GM13976 (cell line): ENCODE measurements around the gene DHRS1.

ENCODE experiments used
- DNase-seq: peaks from one replicate; pipeline ENCODE4 v3.0.0; 2012; ENCODE audit warnings: low spot score
- CTCF ChIP-seq: IDR thresholded peaks from 2 replicates; pipeline ENCODE4 v1.5.1; 2012; ENCODE audit warnings: borderline replicate concordance, mild to moderate bottlenecking; ENCODE audit not compliant: insufficient read depth; ENCODE audit errors: extremely low read depth, missing control alignments, control extremely low read depth
- in situ Hi-C: fragments of 300-500 bp; cut with MboI; formaldehyde crosslinking; loops from one replicate; pipeline ENCODE4 v1.12.0; 2022; ENCODE audit warnings: low sequenced_read_pairs, mixed read lengths, inconsistent platforms; ENCODE audit not compliant: unreplicated experiment

DHRS1 gene

GRCh38 chr14:24299255-24300191 is at the start of gene DHRS1, which contains the start of gene NOP9:
TSS of gene DHRS1 (minus strand) at chr14:24299780. CDS start at chr14:24299106, 674 bp downstream.
TSS of gene NOP9 (plus strand) at chr14:24299850. CDS start at chr14:24299955, 105 bp downstream.
- in situ Hi-C loops = no loop called here
- TF ChIP-seq CTCF = no peak
- DNase-seq = peak; percentile 98

- DNase-seq = no peak
- TF ChIP-seq CTCF = no peak
- in situ Hi-C loops = loop anchor here (25.0 kb wide), 1 partner anchor 339 kb away; no protein-coding TSS in a partner anchor
Observed at GRCh38 chr14:24348186-24348585, 48.6 kb upstream of the DHRS1 start.

- TF ChIP-seq CTCF = no peak
Observed at GRCh38 chr14:24347134-24347533, 47.6 kb upstream of the DHRS1 start.

GRCh38 chr14:24343795-24344660 is 44.4 kb upstream of the DHRS1 start:
- no peak for DNase-seq
- in situ Hi-C loops = loop anchor here (25.0 kb wide), 1 partner anchor 343 kb away; no protein-coding TSS in a partner anchor
- no peak for TF ChIP-seq CTCF

More at GRCh38 chr14:24347134-24347533, 47.6 kb upstream of the DHRS1 start:
- DNase-seq = no peak
- in situ Hi-C loops = loop anchor here (25.0 kb wide), 1 partner anchor 340 kb away; no protein-coding TSS in a partner anchor

GRCh38 chr14:24342889-24343288 is 43.3 kb upstream of the DHRS1 start:
- in situ Hi-C loops = loop anchor here (25.0 kb wide), 1 partner anchor 344 kb away; no protein-coding TSS in a partner anchor
- DNase-seq = no peak
- TF ChIP-seq CTCF = no peak

- in situ Hi-C loops = loop anchor here (25.0 kb wide), 1 partner anchor 347 kb away; no protein-coding TSS in a partner anchor
- TF ChIP-seq CTCF = no peak
- no peak for DNase-seq
Observed at GRCh38 chr14:24340606-24341005, 41.0 kb upstream of the DHRS1 start.
